AG09319 (cell line): ENCODE data around the gene GNE.
"Not testable (repeated sequence)": the region's sequence is repeated elsewhere in the genome, so short reads cannot be mapped to it uniquely, and the experiment has no call there.

Source experiments
- DNase-seq: peaks from one replicate; pipeline ENCODE4 v3.0.0-alpha.2; 2010; ENCODE audit warnings: low read depth; ENCODE audit errors: extremely low read depth
- TF ChIP-seq, protein P1 (sequence below): IDR thresholded peaks from 2 replicates; pipeline ENCODE4 v1.5.1; 2011; ENCODE audit warnings: low read depth, mild to moderate bottlenecking, inconsistent platforms, low read length, moderate library complexity

Gene GNE, protein sequence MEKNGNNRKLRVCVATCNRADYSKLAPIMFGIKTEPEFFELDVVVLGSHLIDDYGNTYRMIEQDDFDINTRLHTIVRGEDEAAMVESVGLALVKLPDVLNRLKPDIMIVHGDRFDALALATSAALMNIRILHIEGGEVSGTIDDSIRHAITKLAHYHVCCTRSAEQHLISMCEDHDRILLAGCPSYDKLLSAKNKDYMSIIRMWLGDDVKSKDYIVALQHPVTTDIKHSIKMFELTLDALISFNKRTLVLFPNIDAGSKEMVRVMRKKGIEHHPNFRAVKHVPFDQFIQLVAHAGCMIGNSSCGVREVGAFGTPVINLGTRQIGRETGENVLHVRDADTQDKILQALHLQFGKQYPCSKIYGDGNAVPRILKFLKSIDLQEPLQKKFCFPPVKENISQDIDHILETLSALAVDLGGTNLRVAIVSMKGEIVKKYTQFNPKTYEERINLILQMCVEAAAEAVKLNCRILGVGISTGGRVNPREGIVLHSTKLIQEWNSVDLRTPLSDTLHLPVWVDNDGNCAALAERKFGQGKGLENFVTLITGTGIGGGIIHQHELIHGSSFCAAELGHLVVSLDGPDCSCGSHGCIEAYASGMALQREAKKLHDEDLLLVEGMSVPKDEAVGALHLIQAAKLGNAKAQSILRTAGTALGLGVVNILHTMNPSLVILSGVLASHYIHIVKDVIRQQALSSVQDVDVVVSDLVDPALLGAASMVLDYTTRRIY

DNA sequence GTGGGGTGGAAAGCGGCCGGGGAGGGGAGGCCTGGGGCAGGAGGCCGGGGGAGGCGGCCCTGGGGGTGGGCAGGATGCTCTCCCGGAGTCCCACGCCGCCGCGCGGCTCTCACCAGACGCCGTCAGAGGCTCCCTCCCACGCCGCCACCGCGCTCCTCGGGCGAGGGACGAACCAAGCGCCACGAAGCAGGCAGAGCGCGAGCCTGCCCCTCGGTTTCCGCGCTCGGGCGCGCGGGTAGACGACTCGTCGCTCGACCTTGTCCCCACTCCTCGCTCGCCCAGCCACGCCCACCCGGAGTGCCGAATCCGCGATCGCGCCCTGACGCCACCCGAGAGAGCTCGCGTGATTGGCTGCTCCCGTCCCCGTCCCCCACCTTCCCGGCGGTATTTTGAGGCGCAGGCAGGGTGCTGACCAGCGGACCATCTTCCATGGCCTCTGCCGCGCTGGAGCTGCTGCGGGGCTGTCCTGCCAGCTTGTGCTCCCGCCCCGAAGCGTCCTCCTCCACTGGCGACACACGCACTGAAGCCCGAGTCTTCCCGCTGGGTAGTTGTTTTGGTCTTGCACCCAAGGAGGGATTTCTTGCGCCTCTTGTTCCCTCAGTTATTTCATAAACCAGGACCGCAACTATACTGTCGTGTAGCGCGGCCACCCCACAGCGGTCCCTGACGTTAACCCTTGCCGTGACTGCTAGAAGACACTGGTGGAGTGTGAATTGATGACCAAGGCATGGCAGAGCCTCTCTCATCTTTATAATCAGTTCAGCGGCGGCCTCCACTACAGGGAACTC, at the start of gene GNE:
Gene GNE, minus strand, starts transcription at position 241 of the 788 bp plus-strand sequence. CDS start 9,093 bp downstream, outside the sequence.
- peak; percentile 86 for DNase-seq
- TF ChIP-seq, protein P1, sequence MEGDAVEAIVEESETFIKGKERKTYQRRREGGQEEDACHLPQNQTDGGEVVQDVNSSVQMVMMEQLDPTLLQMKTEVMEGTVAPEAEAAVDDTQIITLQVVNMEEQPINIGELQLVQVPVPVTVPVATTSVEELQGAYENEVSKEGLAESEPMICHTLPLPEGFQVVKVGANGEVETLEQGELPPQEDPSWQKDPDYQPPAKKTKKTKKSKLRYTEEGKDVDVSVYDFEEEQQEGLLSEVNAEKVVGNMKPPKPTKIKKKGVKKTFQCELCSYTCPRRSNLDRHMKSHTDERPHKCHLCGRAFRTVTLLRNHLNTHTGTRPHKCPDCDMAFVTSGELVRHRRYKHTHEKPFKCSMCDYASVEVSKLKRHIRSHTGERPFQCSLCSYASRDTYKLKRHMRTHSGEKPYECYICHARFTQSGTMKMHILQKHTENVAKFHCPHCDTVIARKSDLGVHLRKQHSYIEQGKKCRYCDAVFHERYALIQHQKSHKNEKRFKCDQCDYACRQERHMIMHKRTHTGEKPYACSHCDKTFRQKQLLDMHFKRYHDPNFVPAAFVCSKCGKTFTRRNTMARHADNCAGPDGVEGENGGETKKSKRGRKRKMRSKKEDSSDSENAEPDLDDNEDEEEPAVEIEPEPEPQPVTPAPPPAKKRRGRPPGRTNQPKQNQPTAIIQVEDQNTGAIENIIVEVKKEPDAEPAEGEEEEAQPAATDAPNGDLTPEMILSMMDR = no peak

DNA sequence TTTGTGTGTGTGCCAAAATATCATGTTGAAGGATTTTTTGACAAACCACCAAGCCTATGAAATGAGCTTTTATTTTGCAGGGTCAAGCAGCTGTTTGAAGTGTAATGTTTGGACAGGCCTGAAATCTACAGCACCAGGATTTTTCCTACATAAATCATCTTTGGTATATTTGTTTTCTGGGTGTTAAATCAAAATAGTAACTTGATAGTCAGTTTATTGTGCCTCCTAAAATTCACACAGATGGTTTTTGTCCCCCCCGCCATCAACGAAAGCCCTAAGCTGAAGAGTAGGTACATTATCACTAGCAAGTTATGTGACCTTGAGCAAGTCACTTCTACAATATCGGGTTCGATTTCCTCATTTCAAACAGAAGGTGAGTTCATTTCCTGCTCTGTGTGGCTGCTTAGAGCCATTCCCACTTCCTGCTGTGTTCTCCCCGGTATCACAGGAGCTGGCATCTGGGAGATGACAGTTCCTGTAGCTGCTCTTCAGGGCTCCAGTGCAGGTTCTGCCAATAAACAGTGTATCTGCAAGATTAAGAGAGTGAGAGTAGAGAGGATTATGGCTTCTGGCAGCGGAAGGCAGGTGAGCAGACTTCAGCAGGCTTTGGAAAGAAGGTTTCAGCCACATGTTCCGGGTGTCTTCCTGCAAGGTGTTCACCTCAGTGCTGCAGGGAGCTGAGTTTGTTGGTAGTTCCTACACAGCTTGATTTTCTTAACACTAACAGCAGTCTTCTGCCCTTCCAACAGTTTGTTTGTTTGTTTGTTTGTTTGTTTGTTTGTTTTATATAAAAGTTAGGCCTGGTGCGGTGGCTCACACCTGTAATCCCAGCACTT, 48.4 kb upstream of the GNE start:
- TF ChIP-seq, protein P1 = no peak
- DNase-seq = no peak

DNA sequence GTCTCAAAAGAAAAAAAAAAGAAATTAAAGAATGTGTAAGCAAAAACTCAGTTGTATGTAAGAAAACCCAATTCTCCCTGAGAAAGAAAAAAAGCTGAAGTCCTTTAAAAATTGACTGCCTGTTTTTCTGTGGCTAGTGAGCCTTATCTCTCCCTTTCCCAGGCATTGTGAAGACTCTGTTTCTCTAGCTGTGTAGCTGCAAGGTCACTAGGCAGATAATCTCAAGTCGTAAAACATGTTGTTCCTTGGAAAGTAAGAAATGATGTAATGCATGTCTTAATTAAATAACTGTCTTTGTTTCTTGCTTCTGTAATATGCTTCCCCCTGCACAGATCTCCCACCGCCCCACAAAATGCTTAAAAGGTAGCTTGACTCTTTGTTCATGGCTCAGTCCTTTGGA, 46.1 kb upstream of the GNE start:
- DNase-seq = not testable (repeated sequence)

DNA sequence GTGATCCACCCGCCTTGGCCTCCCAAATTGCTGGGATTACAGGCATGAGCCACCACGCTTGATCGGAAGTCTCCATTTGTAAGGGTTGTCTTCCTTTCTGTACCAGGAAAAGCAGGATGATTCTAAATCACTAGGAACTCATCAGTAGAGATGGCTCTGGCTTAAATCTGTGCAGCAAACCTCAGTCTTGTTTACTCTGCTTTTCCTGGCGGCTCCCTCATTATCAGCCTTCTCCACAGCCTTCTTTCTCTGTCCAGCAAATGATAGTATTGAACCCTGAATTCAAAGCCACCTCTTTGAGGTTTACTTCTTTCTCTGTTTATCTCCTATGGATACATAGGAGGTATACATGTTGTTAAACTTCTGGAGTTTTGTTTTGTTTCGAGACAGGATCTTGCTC, 43.0 kb upstream of the GNE start:
- TF ChIP-seq, protein P1 = no peak
- DNase-seq = no peak

DNA sequence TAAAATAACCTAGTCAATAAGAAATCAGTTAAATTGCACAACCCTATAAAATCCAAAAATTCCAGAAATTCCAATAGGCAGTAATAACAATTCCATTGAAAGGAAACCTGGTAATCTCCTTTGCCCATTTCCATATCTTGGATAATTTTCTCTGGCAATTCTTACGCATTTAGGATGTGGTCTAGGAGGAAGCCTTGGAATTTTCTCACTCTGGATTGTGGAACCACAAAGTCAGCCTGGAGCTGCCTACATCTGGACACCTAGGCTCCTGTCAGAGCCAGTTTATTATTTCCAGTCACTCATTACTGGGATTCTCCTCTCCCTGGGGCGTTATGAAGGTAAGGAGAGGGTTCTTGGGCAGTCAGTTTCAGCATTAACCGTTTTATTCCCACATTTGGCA, 40.3 kb upstream of the GNE start:
- peak; percentile 5 for DNase-seq

DNA sequence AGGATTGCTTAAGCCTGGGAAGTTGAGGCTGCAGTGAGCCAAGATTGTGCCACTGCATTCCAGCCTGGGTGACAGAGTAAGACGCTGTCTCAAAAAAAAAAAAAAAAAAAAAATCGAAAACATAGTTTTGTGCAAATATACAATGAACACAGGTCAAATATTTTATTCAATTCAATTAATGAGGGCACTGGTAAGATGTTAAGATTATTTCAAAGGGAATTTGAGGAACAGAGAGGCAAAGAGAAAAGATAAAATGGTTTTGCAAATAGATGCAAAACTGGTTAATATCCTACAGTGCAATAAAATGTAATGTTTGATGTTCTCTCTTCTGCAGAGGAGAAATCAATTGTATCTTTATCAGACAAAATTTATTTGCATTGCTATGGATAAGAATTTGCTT, 39.5 kb upstream of the GNE start:
- TF ChIP-seq, protein P1 = no peak
- DNase-seq = no peak

More for the DNA sequence above, 40.3 kb upstream of the GNE start:
- TF ChIP-seq, protein P1 = no peak

DNA sequence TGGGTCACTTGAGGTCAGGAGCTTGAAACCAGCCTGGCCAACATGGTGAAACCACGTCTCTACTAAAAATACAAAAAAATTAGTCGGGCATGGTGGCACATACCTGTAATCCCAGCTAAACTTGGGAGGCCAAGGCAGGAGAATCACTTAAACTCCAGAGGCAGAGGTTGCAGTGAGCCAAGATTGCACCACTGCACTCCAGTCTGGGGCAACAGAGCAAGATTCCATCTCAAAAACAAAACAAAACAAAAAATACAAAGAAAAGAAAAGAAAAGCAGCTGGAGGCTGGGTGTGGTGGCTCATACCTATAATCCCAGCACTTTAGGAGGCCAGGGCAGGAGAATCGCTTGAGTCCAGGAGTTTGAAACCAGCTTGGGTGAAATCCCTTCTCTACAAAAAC, 36.7 kb upstream of the GNE start:
- not testable (repeated sequence) for DNase-seq
